A549 treated with RU486 at 1 μM for 4 hours (cell line): Measurements from ENCODE around the gene OR5AU1. TPM values are rescaled to one million over a fixed set of nuclear protein-coding genes. Genes with fewer than 3 reads are reported as not detected.

Source experiments
- total RNA-seq: library from RNA; stranded (reverse); fragments of 200-300 nt; extraction: Qiagen RNA extraction; gene quantifications from 5 replicates; pipeline ENCODE4 v1.2.3, GENCODE V29; 2022; ENCODE audit warnings: low read depth

Gene OR5AU1
- not detected in 5 replicates for total RNA-seq

DNA sequence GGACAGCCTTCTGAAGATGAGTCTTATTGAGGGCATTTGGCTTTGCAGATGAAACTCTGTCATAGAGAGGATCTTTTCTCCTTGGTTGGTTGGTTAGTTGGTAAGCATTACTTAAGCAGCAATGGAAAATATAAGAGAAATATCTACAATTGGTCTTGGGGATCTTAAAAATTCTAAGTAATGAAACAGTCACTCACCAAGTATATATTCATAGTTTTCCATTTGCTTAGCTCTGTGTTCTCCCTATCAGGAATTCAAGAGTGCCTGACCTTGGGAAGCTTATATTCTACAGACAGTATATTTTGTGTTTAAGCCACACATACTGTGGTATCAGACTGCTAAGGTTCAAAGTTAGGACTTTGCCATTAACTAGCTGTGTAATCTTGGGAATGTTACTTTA, at the start of gene OR5AU1:
OR5AU1 (minus strand) TSS at position 101 of the 400 bp plus-strand sequence. CDS start 191 bp downstream, outside the sequence.

Other genes starting within 250 kb of the OR5AU1 start
- gene RNASE2, start 200.6 kb downstream of the OR5AU1 start, total RNA-seq = not detected in 5 replicates
- gene METTL17, start 166.1 kb downstream of the OR5AU1 start, total RNA-seq = 70.7 to 74.7 TPM (median 73.0 TPM) in 5 replicates
- gene SLC39A2, start 156.8 kb downstream of the OR5AU1 start, total RNA-seq = not detected in 5 replicates
- 3.0 to 4.4 TPM (median 3.2 TPM) in 5 replicates for gene NDRG2, start 131.0 kb downstream of the OR5AU1 start, total RNA-seq
- gene TPPP2, start 125.8 kb downstream of the OR5AU1 start, total RNA-seq = not detected in 5 replicates
- not detected in 5 replicates for gene RNASE13, start 121.3 kb downstream of the OR5AU1 start, total RNA-seq
- not detected in 5 replicates for gene RNASE7, start 113.7 kb downstream of the OR5AU1 start, total RNA-seq
- not detected in 5 replicates for gene RNASE8, start 98.2 kb downstream of the OR5AU1 start, total RNA-seq
- 8.7 to 14.2 TPM (median 11.2 TPM) in 5 replicates for gene ARHGEF40, start 85.8 kb downstream of the OR5AU1 start, total RNA-seq
- 17.5 to 33.5 TPM (median 29.2 TPM) in 5 replicates for gene ZNF219, start 57.4 kb downstream of the OR5AU1 start, total RNA-seq
- gene TMEM253, start 55.0 kb downstream of the OR5AU1 start, total RNA-seq = 0.53 to 1.3 TPM (median 0.85 TPM) in 5 replicates
- 761 to 1,051 TPM (median 847 TPM) in 5 replicates for gene HNRNPC, start 113.4 kb upstream of the OR5AU1 start, total RNA-seq
- gene RPGRIP1, start 124.0 kb upstream of the OR5AU1 start, total RNA-seq = 0.07 to 0.71 TPM (median 0.23 TPM) in 5 replicates
- 101 to 123 TPM (median 108 TPM) in 5 replicates for gene SUPT16H, start 228.0 kb upstream of the OR5AU1 start, total RNA-seq